DMS 273 (cell line): ENCODE results near the gene ENTPD2.
"Not testable (repeated sequence)": the region's sequence is repeated elsewhere in the genome, so short reads cannot be mapped to it uniquely, and the experiment has no call there.

Experiments used
- DNase-seq: peaks from one replicate; lab custom pipeline; 2025; ENCODE audit not compliant: unreplicated experiment; lab: John Stamatoyannopoulos, UW

Gene ENTPD2

DNA sequence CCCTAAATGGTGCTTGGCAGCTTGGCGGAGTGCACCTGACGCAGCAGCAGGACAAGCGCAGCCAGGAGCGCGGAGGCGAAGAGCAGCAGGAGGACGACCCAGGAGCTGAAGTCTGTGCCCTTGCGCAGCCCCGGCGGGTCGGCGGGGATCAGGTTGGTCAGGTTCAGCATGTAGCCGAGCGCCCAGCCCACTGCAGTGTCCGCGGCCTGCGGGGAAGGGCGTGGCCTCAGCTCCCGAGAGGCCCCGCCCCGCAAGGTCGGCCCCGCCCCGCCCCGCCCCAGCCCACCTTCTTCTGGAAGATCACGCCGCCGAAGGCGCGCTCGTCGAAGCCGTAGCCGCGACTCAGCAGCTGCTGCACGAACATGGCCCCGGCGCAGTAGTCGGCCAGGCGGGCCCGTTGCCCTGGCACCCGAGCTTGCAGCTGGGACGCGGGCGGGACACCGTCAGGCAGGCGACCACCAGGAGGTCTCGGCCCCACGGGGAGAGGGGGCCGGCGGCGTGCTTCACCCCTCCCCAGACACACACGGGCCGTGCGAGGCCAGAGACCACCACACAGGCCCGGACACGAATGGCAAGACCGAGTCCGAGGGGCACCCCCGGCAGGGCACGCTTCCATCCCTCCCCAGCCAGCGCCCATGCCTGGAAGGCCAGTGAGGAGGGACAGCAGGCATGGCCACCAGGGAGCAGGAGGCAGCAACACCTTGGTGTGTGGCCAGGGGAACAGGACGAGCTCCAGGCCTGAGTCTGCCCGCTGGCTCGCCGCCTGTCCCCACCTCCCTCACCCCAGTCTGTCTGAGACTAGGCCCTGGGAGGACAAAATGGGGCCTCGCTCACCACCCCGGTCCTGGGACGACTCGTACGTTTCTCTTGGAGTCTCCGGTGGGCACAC, 5.0 kb downstream of the ENTPD2 start:
- DNase-seq, result peak; percentile 77

DNA sequence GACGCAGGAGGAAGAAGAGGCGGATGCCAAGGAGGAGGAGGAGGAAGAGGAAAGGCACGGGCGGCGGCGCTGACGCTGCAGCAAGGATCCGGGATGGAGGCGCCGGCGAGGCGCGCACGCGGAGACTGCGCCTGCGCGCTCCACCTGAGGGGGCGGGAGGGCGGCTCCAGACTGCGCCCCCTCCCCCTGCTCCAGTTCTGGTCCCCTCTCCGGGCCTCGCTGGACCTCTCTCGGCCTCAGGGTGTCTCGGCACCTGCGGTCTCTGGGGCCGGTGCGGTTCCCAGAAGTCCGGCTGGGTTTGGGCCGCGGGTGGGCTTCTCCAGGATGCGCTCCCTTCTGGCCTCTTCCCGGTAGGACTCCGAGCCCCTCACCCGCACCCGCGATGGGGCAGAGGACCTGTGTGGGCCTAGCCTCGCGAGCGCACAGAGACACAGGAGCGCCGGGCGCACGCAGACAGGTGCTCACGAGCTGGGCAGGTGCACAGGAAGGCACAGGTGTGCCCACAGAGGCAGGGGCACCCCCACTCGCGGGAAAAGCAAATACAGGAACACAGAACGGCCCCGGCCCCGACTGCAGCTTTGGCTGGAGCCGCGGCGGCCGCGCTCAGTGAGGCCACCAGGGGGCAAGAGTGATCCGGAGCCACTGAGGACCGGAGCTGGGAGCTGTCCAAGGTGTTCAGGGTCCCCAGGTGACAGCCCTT, 7.6 kb downstream of the ENTPD2 start, which contains the start of gene NPDC1:
Gene NPDC1, minus strand, starts transcription at position 90 of the 700 bp plus-strand sequence. CDS start 188 bp downstream, outside the sequence.
- peak; percentile 88 for DNase-seq

DNA sequence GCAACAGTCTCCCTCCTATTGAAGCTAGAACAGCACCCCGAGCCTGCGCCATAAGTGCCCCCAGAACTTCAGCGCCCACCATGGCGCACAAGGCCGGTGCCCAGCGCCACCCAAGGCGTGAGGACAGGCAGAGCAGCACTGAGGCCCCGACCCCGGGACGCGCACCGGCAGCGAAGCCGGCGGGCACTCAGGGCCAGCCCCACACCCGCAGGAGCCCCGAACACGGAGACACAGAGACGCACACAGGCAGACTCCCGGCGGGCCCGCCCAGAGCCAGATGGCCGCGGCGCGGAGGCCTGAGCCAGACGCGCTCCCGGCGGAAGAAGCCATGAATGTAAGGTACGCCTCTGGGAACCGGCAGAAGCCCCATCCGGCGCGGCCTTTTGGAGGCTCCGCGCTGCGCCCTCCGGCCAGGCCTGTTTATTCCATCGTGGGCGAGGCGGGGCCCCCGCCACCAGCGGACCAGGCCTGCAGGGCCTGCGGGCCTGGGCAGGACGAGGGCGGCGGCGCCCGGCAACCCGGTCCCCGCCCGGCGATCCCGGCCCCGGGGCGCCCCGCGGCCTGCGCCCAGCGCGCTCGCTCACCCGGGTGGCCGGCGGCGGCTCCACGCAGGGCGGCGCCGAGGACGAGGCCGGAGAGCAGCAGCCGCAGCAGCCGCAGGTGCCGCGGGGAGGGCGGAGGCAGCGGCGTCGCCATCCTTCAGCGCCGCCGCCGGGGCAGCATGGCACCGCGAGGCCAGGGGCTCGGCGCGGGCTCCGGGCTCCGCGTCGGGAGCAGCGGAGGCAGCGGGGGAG, 8.4 kb downstream of the ENTPD2 start:
- DNase-seq, result peak; percentile 91

- peak; percentile 83 for DNase-seq
Measured at GRCh38 chr9:137044502-137045177, 9.2 kb downstream of the ENTPD2 start.

GRCh38 chr9:137044037-137044436, 9.8 kb downstream of the ENTPD2 start:
- peak; percentile 52 for DNase-seq

- no peak for DNase-seq
Measured at GRCh38 chr9:137042751-137043727, 10.8 kb downstream of the ENTPD2 start.

DNA sequence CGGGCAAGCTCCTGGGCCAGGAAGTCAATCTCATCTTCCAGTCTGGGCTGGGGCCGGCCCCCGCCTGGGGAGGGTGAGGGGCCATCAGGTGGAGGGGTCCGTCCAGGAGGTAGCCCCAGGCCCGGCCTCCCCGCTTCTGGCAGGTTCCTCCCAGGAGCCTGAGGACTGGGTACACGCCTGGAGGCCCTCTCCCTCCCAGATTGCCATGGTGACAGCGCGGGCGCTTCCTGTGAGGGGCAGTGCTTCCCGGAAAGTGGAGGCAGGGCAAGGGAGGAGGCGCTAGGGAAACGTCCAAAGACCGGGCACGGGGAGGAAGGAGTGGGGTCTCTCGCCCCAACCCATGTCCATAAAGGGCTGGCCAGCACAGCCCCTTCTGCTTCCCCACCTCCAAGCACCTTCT, 12.7 kb downstream of the ENTPD2 start:
- DNase-seq, result no peak

DNA sequence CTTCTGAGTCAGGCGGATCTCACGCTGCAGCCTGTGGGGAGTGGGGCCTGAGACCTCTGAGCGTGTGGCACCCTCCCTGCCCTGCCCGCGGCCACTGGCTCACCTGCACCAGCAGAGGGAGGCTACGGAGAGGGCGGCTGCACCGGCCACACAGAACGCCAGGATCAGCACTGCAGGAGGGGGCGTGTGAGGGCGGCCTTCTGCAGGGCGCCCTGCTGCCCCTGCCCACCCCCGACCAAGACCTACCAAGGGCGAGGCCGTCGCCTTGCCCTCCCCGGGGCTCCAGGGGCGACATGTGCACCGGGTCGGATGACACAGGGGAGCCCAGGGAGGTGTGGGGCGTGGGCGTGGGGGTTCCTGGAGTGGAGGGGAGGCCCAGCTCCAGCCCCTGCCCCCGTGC, 13.3 kb downstream of the ENTPD2 start:
- DNase-seq, result no peak

DNA sequence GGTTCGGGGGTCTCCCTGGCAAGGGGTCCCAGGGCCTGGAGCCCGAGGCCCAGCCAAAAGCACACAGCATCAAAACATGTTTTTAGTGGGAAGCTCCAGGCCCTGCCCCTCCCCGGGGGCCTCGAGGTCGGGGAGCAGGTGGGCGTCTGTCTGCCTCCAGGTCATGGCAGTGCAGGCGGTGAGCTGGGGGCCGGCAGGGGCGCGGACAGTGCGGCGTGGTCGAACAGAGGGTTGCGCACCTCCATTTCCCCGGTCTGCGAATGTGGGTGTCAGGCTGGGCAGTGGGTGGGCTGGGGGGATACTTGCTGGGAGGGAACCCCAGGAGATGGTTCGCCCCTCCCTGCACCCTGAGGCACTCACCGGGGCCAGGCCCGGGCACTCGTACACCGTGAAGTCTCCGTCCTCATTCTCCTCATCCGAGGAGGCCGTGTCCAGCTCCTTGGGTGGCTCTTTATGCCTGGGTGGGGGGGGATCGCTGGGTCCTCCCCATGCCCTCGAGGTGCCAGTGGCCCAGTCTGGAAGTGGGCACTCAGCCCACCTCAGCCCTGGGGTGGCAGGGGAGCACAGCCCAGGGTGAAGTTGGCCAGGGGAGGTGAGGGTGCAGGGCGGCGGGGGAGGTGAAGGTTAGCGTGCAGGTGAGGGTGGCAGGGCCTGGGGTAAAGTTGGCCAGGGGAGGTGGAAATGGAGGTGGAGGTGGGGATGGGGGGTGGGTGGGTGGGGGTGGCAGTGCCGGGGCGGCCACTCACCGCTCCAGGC, 14.1 kb downstream of the ENTPD2 start:
- DNase-seq, result no peak

- no peak for DNase-seq
Measured at GRCh38 chr9:137038916-137039315, 14.9 kb downstream of the ENTPD2 start.

DNA sequence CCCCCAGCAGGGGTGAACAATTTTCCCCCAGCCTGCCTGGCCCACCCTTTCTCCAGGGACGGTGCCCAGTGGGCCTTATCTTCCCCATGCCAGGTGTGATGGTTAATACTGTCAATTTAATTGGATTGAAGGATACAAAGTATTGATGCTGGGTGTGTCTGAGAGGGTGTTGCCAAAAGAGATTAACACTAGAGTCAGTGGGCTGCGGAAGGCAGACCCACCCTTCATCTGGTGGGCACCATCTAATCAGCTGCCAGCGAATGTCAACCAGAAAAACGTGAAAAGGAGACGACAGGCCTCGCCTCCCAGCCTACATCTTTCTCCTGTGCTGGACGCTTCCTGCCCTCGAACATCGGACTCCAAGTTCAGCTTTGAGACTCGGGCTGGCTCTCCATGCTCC, 16.4 kb downstream of the ENTPD2 start:
- DNase-seq, result no peak

- DNase-seq, result no peak
Measured at GRCh38 chr9:137037035-137037434, 16.8 kb downstream of the ENTPD2 start.

DNA sequence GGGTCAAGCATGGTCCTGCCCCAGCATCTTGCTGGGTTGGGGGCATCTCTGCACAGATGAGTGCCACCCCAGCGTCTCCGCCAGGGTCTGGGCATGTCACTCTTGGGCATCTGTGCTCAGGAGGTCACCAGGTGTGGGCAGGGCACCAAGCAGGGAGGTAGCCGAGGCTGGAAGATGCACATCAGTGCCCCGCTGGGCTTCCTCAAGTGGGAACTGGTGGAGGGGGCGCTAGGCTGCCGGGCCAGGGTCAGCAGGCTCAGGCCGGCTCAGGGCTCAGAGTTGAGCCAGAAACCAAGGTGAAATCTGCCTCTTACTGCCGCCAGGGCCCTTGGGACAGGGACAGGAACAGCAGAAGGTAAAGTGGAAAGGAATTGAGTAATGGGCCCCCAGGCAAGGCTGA, 17.9 kb downstream of the ENTPD2 start:
- DNase-seq, result no peak

- DNase-seq, result peak; percentile 68
Measured at GRCh38 chr9:137035507-137035834, 18.4 kb downstream of the ENTPD2 start.

GRCh38 chr9:137034709-137035506, 19.0 kb downstream of the ENTPD2 start:
- DNase-seq, result peak; percentile 91

DNA sequence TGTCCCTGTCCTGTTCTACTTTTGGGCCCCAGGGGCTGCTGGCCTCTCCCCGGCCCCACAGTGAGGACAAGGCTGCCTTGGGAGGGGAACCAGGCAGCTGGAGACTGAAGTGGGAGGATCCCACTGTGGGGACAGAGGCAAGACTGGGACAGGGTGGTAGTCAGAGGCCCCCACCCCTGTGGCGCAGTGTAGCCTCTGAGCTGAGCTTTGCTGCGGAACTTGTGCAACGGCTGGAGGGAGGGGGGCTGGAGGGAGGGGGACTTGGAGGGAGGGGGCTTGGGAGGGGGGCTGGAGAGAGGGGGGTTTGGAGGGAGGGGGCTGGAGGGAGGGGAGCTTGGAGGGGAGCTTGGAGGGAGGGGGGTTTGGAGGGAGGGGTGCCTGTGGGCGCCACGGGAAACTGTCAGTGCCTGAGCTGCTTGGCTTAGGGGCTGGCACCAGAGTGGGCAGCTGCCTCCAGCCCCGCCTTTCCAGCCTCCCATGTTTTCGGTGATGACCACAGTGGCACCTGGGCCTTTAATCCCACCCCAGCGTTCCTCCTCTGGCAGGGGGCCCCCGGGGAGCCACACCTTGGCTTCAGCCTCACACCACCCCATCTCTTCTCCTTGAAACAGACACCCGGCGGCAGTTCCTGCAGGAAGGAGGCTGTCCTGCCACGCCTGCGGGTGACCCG, 19.7 kb downstream of the ENTPD2 start:
- DNase-seq, result peak; percentile 57

- not testable (repeated sequence) for DNase-seq
Measured at GRCh38 chr9:137033481-137033880, 20.4 kb downstream of the ENTPD2 start.

GRCh38 chr9:137032858-137033257, 21.0 kb downstream of the ENTPD2 start:
- no peak for DNase-seq
